Measurements from ENCODE around the gene C10orf90. TPM values are rescaled to one million over a fixed set of nuclear protein-coding genes. Genes with fewer than 3 reads are reported as not detected.

C10orf90 gene
- total RNA-seq, 1 experiment from 2014 or later, result 0.67 TPM

DNA sequence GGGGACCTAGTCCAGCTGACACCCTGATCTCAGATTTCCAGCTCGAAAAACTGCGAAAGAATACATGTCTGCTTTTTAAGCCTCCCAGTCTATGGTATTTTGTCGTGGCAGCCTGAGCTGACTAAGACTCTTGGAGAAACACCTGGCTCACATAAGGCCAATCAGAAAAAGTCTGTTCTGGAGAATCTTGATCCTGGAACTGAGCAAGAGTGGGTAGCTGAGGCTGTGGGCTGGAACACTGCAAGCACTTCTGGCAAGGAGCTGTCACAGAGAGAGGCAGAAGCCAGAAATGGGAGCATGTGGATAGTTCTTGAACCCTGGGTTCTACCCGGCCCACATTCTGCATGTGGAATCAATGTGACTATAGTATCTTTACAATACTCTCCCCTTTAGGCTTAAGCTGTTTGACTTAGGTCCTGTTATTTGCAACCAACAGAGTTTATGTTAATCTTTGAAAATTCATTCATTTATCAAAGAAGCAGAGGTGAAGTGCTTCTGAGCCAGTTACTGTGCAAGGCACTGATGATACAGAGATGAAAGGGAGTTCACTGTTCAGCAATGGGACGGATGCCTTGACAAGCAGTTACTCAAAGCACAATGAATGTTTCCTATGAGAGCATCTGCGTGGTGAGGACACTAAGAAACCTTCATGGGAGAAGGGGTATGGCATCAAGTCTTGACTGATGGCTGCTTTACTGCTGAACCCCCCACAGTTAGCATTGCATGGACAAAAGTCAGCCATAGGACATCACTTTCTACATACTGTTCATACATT is 4.4 kb upstream of the C10orf90 start:
- ATAC-seq (no peak), DNase-seq (ENCODE audit: low read depth, low spot score) (no peak)
- no TSS peak for BruUV-seq (replicated peaks)
- H3K9me3 ChIP-seq (ENCODE audit: control insufficient read depth, insufficient read depth, low read depth, low read length), result no peaks in the 10 kb centered on the region
- ChIA-PET CTCF (no interaction called here), POLR2A (no interaction called here)
- H3K4me3 ChIP-seq (ENCODE audit: low read depth in 2 of 2, low read length in 2 of 2), result no peak overlapping the region
- no peak overlapping the region for H3K27ac ChIP-seq (ENCODE audit: low read length)
- TF ChIP-seq, protein P1, sequence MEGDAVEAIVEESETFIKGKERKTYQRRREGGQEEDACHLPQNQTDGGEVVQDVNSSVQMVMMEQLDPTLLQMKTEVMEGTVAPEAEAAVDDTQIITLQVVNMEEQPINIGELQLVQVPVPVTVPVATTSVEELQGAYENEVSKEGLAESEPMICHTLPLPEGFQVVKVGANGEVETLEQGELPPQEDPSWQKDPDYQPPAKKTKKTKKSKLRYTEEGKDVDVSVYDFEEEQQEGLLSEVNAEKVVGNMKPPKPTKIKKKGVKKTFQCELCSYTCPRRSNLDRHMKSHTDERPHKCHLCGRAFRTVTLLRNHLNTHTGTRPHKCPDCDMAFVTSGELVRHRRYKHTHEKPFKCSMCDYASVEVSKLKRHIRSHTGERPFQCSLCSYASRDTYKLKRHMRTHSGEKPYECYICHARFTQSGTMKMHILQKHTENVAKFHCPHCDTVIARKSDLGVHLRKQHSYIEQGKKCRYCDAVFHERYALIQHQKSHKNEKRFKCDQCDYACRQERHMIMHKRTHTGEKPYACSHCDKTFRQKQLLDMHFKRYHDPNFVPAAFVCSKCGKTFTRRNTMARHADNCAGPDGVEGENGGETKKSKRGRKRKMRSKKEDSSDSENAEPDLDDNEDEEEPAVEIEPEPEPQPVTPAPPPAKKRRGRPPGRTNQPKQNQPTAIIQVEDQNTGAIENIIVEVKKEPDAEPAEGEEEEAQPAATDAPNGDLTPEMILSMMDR (IDR thresholded peaks at IDR 0.05), result no peak
- TF ChIP-seq, protein P2, sequence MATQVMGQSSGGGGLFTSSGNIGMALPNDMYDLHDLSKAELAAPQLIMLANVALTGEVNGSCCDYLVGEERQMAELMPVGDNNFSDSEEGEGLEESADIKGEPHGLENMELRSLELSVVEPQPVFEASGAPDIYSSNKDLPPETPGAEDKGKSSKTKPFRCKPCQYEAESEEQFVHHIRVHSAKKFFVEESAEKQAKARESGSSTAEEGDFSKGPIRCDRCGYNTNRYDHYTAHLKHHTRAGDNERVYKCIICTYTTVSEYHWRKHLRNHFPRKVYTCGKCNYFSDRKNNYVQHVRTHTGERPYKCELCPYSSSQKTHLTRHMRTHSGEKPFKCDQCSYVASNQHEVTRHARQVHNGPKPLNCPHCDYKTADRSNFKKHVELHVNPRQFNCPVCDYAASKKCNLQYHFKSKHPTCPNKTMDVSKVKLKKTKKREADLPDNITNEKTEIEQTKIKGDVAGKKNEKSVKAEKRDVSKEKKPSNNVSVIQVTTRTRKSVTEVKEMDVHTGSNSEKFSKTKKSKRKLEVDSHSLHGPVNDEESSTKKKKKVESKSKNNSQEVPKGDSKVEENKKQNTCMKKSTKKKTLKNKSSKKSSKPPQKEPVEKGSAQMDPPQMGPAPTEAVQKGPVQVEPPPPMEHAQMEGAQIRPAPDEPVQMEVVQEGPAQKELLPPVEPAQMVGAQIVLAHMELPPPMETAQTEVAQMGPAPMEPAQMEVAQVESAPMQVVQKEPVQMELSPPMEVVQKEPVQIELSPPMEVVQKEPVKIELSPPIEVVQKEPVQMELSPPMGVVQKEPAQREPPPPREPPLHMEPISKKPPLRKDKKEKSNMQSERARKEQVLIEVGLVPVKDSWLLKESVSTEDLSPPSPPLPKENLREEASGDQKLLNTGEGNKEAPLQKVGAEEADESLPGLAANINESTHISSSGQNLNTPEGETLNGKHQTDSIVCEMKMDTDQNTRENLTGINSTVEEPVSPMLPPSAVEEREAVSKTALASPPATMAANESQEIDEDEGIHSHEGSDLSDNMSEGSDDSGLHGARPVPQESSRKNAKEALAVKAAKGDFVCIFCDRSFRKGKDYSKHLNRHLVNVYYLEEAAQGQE (IDR thresholded peaks at IDR 0.05; ENCODE audit: insufficient read depth in 1 of 2, low read depth in 2 of 2, low read length in 1 of 2), result no peak
- TF ChIP-seq POLR2AphosphoS5 (IDR thresholded peaks at IDR 0.05; ENCODE audit: low read depth, low read length) (no peak), TCF7L2 (IDR thresholded peaks at IDR 0.05; ENCODE audit: low read depth, low read length) (no peak), SIN3A (IDR thresholded peaks at IDR 0.05; ENCODE audit: borderline replicate concordance, insufficient read depth, low read depth, low read length) (no peak)
- H3K4me1 ChIP-seq (ENCODE audit: control insufficient read depth, insufficient read depth, low read length), result no peaks in the 10 kb centered on the region
- in situ Hi-C loops (cut with HindIII; ENCODE audit: low pct_unique_long_range_greater_than_20kb, low sequenced_read_pairs) (no loop called here), intact Hi-C loops (cut with micrococcal nuclease; ENCODE audit: unreplicated experiment) (no loop called here)
- peaks cover 10% of the 10 kb centered on the region for H3K27me3 ChIP-seq (ENCODE audit: control insufficient read depth, insufficient read depth, low read length)
- no peaks in the 10 kb centered on the region for H3K36me3 ChIP-seq (ENCODE audit: control insufficient read depth, insufficient read depth, low read length)

DNA sequence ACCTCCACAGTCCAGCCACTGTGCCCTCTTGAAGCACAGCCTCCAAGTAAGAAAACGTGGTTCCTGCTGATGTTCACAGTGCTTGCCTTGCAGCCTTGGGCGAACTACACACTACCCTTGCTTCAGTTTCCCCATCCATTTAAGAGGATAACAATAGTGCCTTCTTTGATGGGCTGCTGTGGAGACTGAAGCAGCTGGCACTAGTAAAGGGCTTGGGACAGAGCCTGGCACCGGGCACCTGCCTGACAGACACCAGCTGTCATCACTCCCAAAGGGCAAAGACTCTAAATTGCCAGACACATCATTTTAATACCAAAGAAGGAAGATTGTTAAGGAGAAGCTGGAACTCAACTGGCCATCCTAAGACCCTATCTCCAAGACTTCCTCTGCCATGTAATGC is 3.1 kb upstream of the C10orf90 start:
- TF ChIP-seq POLR2AphosphoS5 (IDR thresholded peaks at IDR 0.05; ENCODE audit: low read depth, low read length) (no peak), SIN3A (IDR thresholded peaks at IDR 0.05; ENCODE audit: borderline replicate concordance, insufficient read depth, low read depth, low read length) (no peak), TCF7L2 (IDR thresholded peaks at IDR 0.05; ENCODE audit: low read depth, low read length) (no peak)
- TF ChIP-seq, protein P1 (IDR thresholded peaks at IDR 0.05), result no peak
- TF ChIP-seq, protein P2 (IDR thresholded peaks at IDR 0.05; ENCODE audit: insufficient read depth in 1 of 2, low read depth in 2 of 2, low read length in 1 of 2), result no peak
- Histone ChIP-seq H3K36me3 (ENCODE audit: control insufficient read depth, insufficient read depth, low read length) (no peaks in the 10 kb centered on the region), H3K4me1 (ENCODE audit: control insufficient read depth, insufficient read depth, low read length) (no peaks in the 10 kb centered on the region), H3K27me3 (ENCODE audit: control insufficient read depth, insufficient read depth, low read length) (peaks cover 18% of the 10 kb centered on the region), H3K9me3 (ENCODE audit: control insufficient read depth, insufficient read depth, low read depth, low read length) (no peaks in the 10 kb centered on the region), H3K4me3 (ENCODE audit: low read depth in 2 of 2, low read length in 2 of 2) (no peak overlapping the region), H3K27ac (ENCODE audit: low read length) (no peak overlapping the region)
- POLR2A ChIA-PET, result no interaction called here
- no TSS peak for BruUV-seq (replicated peaks)
- ATAC-seq, result no peak
- CTCF ChIA-PET, result no interaction called here
- DNase-seq (ENCODE audit: low read depth, low spot score), result no peak
- intact Hi-C loops (cut with micrococcal nuclease; ENCODE audit: unreplicated experiment), result no loop called here
- in situ Hi-C loops (cut with HindIII; ENCODE audit: low pct_unique_long_range_greater_than_20kb, low sequenced_read_pairs), result no loop called here
